ENCODE measurements around the gene LRWD1. TPM values are rescaled to one million over a fixed set of nuclear protein-coding genes. Genes with fewer than 3 reads are reported as not detected.
A peak's percentile ranks its signal among the peaks of the same experiment; 100 is the strongest.
"Not testable (repeated sequence)": the region's sequence is repeated elsewhere in the genome, so short reads cannot be mapped to it uniquely, and the experiment has no call there.

LRWD1 gene
- total RNA-seq, 1 experiment from 2014 or later = 29.7 TPM

- not testable (repeated sequence) for DNase-seq, H3K36me3 ChIP-seq, H3K27me3 ChIP-seq
Observed at GRCh38 chr7:102474116-102474515, 9.3 kb downstream of the LRWD1 start.

GRCh38 chr7:102474736-102475435 is 10.1 kb downstream of the LRWD1 start:
- not testable (repeated sequence) for H3K4me3 ChIP-seq, H3K27me3 ChIP-seq, H3K9me3 ChIP-seq, H3K36me3 ChIP-seq
- peak; percentile 55 for DNase-seq

More at GRCh38 chr7:102474116-102474515, 9.3 kb downstream of the LRWD1 start:
- not testable (repeated sequence) for H3K4me3 ChIP-seq, H3K9me3 ChIP-seq

GRCh38 chr7:102478314-102479208 is 13.8 kb downstream of the LRWD1 start, which contains the start of gene POLR2J:
POLR2J (minus strand) TSS chr7:102478922; CDS start chr7:102478860, 62 bp downstream.
- H3K9me3 ChIP-seq, H3K27me3 ChIP-seq, H3K36me3 ChIP-seq: not testable (repeated sequence)
- peak; percentile 74 for DNase-seq
- peak within 1 kb of the TSS; percentile 70 for H3K4me3 ChIP-seq

DNA sequence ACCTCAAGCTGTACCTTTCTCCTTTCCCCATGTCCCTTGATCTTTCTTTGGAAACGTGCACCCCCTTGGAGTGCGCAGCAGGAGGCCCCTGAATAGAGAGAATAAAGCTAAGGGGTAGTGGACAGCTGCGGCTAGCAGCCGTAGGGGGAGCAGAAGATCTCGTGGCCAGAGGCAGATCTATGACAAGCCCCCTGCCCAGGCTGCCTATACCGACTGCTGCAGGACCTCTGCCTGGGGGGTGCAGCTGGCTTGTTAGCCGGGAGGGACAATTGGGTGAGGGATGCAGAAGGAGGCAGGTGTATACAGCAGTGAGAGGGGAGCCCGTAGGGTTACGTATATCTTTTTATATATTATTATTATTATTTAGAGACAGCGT is 14.4 kb downstream of the LRWD1 start:
- H3K9me3 ChIP-seq, H3K36me3 ChIP-seq, H3K4me3 ChIP-seq, H3K27me3 ChIP-seq, DNase-seq: not testable (repeated sequence)

DNA sequence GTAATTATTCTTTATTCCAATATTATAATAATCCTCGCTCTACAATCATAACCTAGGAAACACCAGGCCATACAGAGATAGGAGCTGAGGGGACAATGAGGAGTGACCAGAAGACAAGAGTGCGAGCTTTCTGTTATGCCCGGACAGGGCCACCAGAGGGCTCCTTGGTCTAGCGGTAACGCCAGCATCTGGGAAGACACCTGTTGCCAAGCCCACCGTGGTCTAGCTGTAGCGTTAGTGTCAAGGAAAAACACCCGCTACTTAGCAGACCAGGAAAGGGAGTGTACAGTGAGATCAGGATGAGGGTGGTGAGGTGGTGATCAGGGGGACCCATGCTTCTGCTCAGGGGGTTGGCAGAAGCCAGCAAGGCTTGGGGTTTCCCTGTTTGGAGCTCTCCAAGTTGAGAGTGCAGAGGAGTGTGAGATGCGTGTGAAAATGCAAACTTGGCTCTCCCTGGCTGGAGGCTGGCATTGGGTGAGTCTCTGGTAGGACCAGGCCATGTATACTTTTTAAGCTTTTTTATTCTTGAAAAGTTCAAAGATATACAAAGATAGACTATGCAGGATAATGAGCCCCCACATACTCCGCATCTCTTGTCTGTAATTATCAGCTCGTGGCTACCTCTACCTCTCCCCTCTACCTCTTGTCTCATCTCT is 15.3 kb downstream of the LRWD1 start:
- not testable (repeated sequence) for H3K4me3 ChIP-seq, H3K9me3 ChIP-seq, H3K27me3 ChIP-seq, H3K36me3 ChIP-seq
- peak; percentile 42 for DNase-seq

DNA sequence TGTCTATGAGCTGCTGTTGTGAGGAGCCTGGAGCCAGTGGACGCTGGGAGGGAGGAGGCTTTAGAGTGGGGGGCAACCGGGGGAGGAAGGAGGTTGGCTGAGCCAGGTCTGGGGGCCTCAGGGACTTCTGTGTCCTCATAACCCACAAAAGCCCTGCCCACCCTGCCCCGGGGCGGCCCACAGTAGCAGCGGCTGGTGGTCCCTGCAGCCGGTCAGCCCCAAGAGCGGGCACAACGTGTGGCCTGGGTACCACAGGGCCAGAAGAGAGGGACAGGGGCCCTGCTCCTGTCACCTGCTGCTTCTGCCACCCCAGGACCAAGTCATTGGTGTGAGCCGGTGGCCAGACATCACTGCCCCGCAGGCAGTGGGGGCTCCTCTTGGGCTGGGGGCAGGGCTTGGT is 17.2 kb downstream of the LRWD1 start:
- not testable (repeated sequence) for H3K36me3 ChIP-seq, H3K4me3 ChIP-seq, H3K27me3 ChIP-seq, H3K9me3 ChIP-seq, DNase-seq

DNA sequence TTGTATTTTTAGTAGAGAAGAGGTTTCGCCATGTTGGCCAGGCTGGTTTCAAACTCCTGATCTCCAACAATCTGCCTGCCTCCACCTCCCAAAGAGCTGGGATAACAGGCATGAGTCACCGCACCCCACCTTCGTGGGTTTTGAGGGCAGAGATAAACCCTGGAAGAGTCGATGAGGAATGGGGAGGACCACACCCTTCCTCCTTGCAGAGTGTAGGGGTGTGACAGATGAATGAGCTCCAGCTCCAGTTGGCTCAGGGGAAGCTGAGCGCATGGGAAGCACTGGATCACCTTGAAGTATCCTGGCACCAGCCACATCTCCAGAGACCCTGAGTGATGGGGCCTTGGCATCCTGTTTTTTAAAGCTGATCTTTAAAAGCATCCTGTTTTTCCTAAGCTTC is 19.5 kb downstream of the LRWD1 start:
- H3K4me3 ChIP-seq, H3K36me3 ChIP-seq, DNase-seq, H3K27me3 ChIP-seq, H3K9me3 ChIP-seq: not testable (repeated sequence)

GRCh38 chr7:102490529-102491075 is 25.8 kb downstream of the LRWD1 start:
- not testable (repeated sequence) for DNase-seq, H3K4me3 ChIP-seq, H3K9me3 ChIP-seq, H3K36me3 ChIP-seq, H3K27me3 ChIP-seq

DNA sequence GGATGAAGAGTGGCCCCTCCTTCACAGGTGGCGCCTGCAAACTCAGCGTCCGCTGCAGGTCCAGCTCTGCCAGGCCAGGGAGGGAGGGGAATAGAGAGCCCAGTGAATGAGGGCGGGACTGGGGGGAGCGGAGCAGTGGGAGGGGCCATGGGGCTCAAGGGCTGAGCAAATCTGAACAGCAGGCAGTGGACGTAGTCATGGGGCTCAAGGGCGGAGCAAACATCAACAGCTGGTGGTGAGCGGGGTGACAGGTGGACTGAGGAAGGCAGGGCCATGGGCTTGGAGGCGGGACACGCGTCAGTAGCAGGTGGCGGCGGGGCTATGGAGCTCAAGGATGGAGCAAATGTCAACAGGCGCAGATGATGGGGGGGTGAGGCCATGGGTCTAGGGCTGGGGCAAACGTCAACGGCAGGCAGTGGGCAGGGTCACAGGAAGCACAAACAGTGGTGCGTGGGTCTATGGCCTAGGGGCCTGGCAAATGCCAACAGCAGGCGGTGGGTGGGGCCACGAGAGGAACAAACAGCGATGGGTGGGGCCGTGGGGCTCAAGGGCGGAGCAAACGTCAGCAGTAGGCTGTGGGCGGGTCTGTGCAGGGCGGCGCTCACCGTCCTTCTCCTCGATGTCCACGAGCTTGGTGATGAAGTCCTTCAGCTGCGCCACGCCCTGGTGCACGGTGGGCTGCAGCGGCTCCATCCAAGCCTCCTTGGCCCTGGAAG is 28.6 kb downstream of the LRWD1 start:
- DNase-seq, H3K36me3 ChIP-seq: not testable (repeated sequence)

GRCh38 chr7:102494026-102494425 is 29.2 kb downstream of the LRWD1 start:
- not testable (repeated sequence) for H3K36me3 ChIP-seq, H3K27me3 ChIP-seq, H3K9me3 ChIP-seq, DNase-seq, H3K4me3 ChIP-seq

More for the DNA sequence above, 28.6 kb downstream of the LRWD1 start:
- H3K27me3 ChIP-seq, H3K4me3 ChIP-seq, H3K9me3 ChIP-seq: not testable (repeated sequence)

DNA sequence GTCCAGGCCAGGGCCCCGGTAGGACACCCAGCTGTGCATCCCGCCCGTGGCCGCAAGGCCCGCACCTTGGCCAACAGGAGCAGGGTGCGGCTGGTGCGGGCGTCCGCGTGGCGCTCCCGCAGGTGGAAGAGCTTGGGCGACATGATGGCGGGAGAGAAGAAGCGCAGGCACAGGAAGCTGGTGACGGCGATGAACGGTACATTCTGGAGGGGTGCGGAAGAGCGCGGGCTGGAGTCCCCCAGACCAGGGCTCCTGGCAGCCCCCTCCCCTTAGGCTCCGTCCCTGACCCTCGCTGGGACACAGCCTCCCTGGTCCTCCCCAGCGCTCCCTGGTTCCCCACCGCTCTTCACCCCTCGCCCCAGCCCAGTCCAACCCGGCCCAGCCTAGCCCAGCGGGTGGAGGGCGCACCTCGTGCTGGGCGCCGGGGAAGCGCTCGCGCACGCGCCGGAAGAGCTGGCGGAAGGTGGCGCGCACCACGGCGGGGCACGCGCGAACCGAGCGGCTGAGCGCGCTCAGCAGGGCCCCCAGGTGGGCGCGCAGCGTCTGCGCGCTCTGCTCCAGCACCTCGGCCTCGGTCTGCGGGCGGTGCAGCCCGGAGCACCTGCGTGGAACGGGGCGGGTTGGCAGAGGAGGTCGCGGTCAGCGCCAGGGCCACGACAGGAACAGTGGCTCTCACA is 29.8 kb downstream of the LRWD1 start:
- not testable (repeated sequence) for H3K4me3 ChIP-seq, DNase-seq, H3K9me3 ChIP-seq, H3K27me3 ChIP-seq, H3K36me3 ChIP-seq

DNA sequence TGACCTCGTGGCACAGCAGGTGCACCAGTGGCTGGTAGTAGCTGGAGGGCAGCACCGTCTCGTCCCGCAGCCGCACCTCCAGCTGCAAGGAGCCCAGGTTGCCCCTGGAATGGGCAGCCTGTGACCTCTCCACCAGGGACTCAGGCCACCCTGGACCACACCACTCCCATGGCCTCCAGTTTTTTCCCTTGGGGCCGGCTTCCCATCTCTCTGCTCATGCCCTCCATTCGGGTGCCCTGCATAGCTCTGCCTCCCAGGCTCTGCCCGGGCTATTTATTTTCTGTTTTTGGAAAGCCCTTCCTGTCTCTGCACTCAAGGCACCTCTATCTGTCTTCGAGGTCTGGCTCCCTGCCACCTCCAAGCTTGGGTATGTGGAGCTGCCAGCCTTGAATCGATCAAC is 32.1 kb downstream of the LRWD1 start:
- not testable (repeated sequence) for DNase-seq, H3K4me3 ChIP-seq, H3K27me3 ChIP-seq, H3K9me3 ChIP-seq, H3K36me3 ChIP-seq

DNA sequence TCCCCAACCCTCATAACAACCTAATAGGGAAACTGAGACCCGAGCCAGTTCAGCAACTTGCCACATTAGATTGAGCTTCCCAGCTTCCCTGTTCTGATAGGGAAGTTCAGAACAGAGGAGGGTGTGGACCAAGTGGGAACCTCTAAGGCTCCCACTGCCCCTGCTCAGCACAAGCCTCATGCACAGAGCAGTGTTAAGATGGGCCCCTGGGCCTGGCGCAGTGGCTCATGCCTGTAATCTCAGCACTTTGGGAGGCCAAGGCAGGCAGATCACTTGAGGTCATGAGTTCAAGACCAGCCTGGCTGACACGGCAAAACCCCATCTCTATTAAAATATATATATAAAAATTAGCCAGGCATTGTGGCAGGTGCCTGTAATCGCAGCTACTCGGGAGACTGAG is 32.5 kb downstream of the LRWD1 start:
- not testable (repeated sequence) for H3K36me3 ChIP-seq, H3K9me3 ChIP-seq, H3K27me3 ChIP-seq, DNase-seq, H3K4me3 ChIP-seq

- H3K27me3 ChIP-seq, H3K9me3 ChIP-seq, DNase-seq, H3K4me3 ChIP-seq, H3K36me3 ChIP-seq: not testable (repeated sequence)
Observed at GRCh38 chr7:102498321-102498720, 33.5 kb downstream of the LRWD1 start.

GRCh38 chr7:102503141-102503540 is 38.4 kb downstream of the LRWD1 start:
- H3K4me3 ChIP-seq, H3K27me3 ChIP-seq, DNase-seq, H3K9me3 ChIP-seq, H3K36me3 ChIP-seq: not testable (repeated sequence)

Data from MG63 (cell line).